MCF 10A (cell line): ENCODE results near the gene PIRT. TPM values are rescaled to one million over a fixed set of nuclear protein-coding genes. Genes with fewer than 3 reads are reported as not detected.
"Not testable (repeated sequence)": the region's sequence is repeated elsewhere in the genome, so short reads cannot be mapped to it uniquely, and the experiment has no call there.

ENCODE experiments used
- BruUV-seq: library from RNA; stranded (reverse); fragments of 400-500 nt; replicated peaks from 2 replicates; lab custom pipeline; 2021; lab: Mats Ljungman, UMichigan
- CTCF ChIA-PET: fragments of 300-600 bp; sonication (Branson Sonifier 250); formaldehyde crosslinking; extraction: SDS; loops from one replicate; lab custom pipeline; 2021; ENCODE audit warnings: antibody characterized with exemption, inconsistent platforms; lab: Yijun Ruan, JAX
- POLR2A ChIA-PET: fragments of 300-600, 350-650 bp; sonication (Branson Sonifier 250); formaldehyde crosslinking; extraction: SDS; loops from one replicate; lab custom pipeline; 2020; ENCODE audit warnings: antibody characterized with exemption, inconsistent platforms; lab: Yijun Ruan, JAX
- DNase-seq: peaks from one replicate; pipeline ENCODE4 v3.0.0-alpha.2; 2018; ENCODE audit not compliant: unreplicated experiment
- H3K27ac Mint-ChIP-seq: one replicate; pipeline ENCODE4 v1.8.0; 2022; ENCODE audit warnings: mild to moderate bottlenecking, low read depth, mixed read lengths; ENCODE audit not compliant: unreplicated experiment
- H3K27me3 Mint-ChIP-seq: one replicate; pipeline ENCODE4 v1.8.0; 2022; ENCODE audit warnings: mixed read lengths; ENCODE audit not compliant: insufficient read depth, unreplicated experiment
- H3K36me3 Mint-ChIP-seq: one replicate; pipeline ENCODE4 v1.8.0; 2022; ENCODE audit warnings: mild to moderate bottlenecking, moderate library complexity, mixed read lengths; ENCODE audit not compliant: insufficient read depth, unreplicated experiment
- H3K4me1 Mint-ChIP-seq: one replicate; pipeline ENCODE4 v1.8.0; 2022; ENCODE audit warnings: mixed read lengths; ENCODE audit not compliant: insufficient read depth, unreplicated experiment
- H3K4me3 Mint-ChIP-seq: one replicate; pipeline ENCODE4 v1.8.0; 2022; ENCODE audit warnings: mild to moderate bottlenecking, moderate library complexity, mixed read lengths; ENCODE audit not compliant: unreplicated experiment
- H3K9me3 Mint-ChIP-seq: one replicate; pipeline ENCODE4 v1.8.0; 2022; ENCODE audit warnings: mixed read lengths; ENCODE audit not compliant: unreplicated experiment
- intact Hi-C: fragments of 100-400 bp; cut with micrococcal nuclease; formaldehyde crosslinking; loops from 2 replicates; pipeline ENCODE4 v1.14.1; 2022
- total RNA-seq: library from RNA; stranded (reverse); gene quantifications from 2 replicates; pipeline ENCODE4 v1.2.3, GENCODE V29; 2022
- TF ChIP-seq, protein P1 (sequence below): fragments of 200-600 bp; IDR thresholded peaks from one replicate; pipeline ENCODE4 v1.8.0; 2022; ENCODE audit warnings: antibody characterized with exemption, mild to moderate bottlenecking; ENCODE audit not compliant: unreplicated experiment

PIRT gene
- total RNA-seq, 1 experiment from 2014 or later = not detected

DNA sequence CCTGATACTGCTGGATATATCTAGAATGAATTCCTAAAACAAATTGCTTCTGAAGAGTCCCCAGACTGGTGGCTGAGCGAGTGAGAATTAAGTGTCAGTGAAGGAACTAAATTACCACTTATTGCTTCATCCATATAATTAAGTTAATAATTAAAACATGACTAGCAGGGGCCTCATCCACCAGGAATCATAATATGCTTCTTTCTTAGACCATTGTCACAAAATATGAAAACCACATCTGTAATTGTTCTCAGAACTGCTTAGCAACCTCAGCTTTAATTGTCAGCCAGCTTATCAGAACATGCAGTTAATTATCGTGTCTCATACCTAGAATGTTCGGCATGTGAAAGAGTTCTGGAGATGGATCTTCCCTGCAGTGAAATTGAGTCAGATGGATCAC, 21.2 kb upstream of the PIRT start:
- ChIA-PET POLR2A (no interaction called here), CTCF (interaction anchor here (0.6 to 1.7 kb wide), 5 partner anchors 13 to 283 kb away, joined by 3 to 7 read pairs (median 3); no protein-coding TSS in a partner anchor)
- no peak overlapping the region for H3K27ac Mint-ChIP-seq
- intact Hi-C loops = no loop called here
- no peaks in the 10 kb centered on the region for H3K36me3 Mint-ChIP-seq
- TF ChIP-seq, protein P1, sequence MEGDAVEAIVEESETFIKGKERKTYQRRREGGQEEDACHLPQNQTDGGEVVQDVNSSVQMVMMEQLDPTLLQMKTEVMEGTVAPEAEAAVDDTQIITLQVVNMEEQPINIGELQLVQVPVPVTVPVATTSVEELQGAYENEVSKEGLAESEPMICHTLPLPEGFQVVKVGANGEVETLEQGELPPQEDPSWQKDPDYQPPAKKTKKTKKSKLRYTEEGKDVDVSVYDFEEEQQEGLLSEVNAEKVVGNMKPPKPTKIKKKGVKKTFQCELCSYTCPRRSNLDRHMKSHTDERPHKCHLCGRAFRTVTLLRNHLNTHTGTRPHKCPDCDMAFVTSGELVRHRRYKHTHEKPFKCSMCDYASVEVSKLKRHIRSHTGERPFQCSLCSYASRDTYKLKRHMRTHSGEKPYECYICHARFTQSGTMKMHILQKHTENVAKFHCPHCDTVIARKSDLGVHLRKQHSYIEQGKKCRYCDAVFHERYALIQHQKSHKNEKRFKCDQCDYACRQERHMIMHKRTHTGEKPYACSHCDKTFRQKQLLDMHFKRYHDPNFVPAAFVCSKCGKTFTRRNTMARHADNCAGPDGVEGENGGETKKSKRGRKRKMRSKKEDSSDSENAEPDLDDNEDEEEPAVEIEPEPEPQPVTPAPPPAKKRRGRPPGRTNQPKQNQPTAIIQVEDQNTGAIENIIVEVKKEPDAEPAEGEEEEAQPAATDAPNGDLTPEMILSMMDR = no peak
- no peak overlapping the region for H3K4me3 Mint-ChIP-seq
- DNase-seq = no peak
- no TSS peak for BruUV-seq
- H3K27me3 Mint-ChIP-seq = peaks cover 13% of the 10 kb centered on the region
- H3K4me1 Mint-ChIP-seq = no peaks in the 10 kb centered on the region
- H3K9me3 Mint-ChIP-seq = peaks cover 10% of the 10 kb centered on the region

GRCh38 chr17:10857976-10858375, 20.1 kb upstream of the PIRT start:
- intact Hi-C loops = no loop called here
- DNase-seq = no peak
- H3K27ac Mint-ChIP-seq = no peak overlapping the region
- peaks cover 7% of the 10 kb centered on the region for H3K27me3 Mint-ChIP-seq
- TF ChIP-seq, protein P1 = no peak
- no TSS peak for BruUV-seq
- H3K9me3 Mint-ChIP-seq = peaks cover 2% of the 10 kb centered on the region
- no peaks in the 10 kb centered on the region for H3K36me3 Mint-ChIP-seq
- H3K4me3 Mint-ChIP-seq = no peak overlapping the region
- ChIA-PET POLR2A (no interaction called here), CTCF (no interaction called here)
- H3K4me1 Mint-ChIP-seq = no peaks in the 10 kb centered on the region

DNA sequence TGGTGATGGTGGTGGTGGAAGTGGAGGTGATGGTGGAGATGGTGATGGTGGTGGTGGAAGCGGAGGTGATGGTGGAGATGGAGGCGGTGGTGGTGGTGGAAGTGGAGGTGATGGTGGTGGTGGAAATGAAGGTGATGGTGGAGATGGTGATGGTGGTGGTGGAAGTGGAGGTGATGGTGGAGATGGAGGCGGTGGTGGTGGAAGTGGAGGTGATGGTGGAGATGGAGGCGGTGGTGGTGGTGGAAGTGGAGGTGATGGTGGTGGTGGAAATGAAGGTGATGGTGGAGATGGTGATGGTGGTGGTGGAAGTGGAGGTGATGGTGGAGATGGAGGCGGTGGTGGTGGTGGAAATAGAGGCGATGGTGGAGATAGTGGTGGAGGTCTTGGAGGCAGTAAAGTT, 8.7 kb upstream of the PIRT start:
- BruUV-seq, H3K27ac Mint-ChIP-seq, H3K4me3 Mint-ChIP-seq, POLR2A ChIA-PET, H3K36me3 Mint-ChIP-seq, intact Hi-C loops, DNase-seq: not testable (repeated sequence)
- Mint-ChIP-seq H3K9me3 (peaks cover 12% of the 10 kb centered on the region), H3K27me3 (peaks cover 29% of the 10 kb centered on the region), H3K4me1 (peaks cover 11% of the 10 kb centered on the region)
- CTCF ChIA-PET = interaction anchor here (0.9 to 4.9 kb wide), 5 partner anchors 12 to 200 kb away, joined by 3 to 90 read pairs (median 5); no protein-coding TSS in a partner anchor

- Mint-ChIP-seq H3K27me3 (peaks cover 17% of the 10 kb centered on the region), H3K4me3 (peak overlapping the region; percentile 52), H3K36me3 (no peaks in the 10 kb centered on the region), H3K4me1 (peaks cover 11% of the 10 kb centered on the region), H3K9me3 (peaks cover 12% of the 10 kb centered on the region), H3K27ac (no peak overlapping the region)
- TF ChIP-seq, protein P1 = no peak
- no peak for DNase-seq
- CTCF ChIA-PET = interaction anchor here (0.5 to 4.9 kb wide), 21 partner anchors 11 to 1919 kb away, joined by 3 to 90 read pairs (median 3); no protein-coding TSS in a partner anchor
- intact Hi-C loops = loop anchor here (1.0 to 2.0 kb wide), 3 partner anchors 73 to 108 kb away; no protein-coding TSS in a partner anchor
- BruUV-seq = no TSS peak
- POLR2A ChIA-PET = interaction anchor here (0.6 kb wide), 1 partner anchor 299 kb away, joined by 3 read pairs; no protein-coding TSS in a partner anchor
These were observed 7.5 kb upstream of the PIRT start for GRCh38 chr17:10845388-10845751.
